Liver (tissue), 9 donors: ENCODE measurements around the gene CYP2W1. TPM values are rescaled to one million over a fixed set of nuclear protein-coding genes. Genes with fewer than 3 reads are reported as not detected.

Source experiments
- DNase-seq: peaks from one replicate; pipeline ENCODE4 v3.0.0-alpha.2; 2017; ENCODE audit warnings: low spot score
- H3K27ac ChIP-seq, 2 donors: one replicate each; pipeline ENCODE4 v1.7.0; 2013; ENCODE audit warnings: inconsistent platforms in 2 of 2, low read length in 2 of 2, control low read depth in 1 of 2, low read depth in 1 of 2, mild to moderate bottlenecking in 1 of 2
- H3K27me3 ChIP-seq, 4 donors: one replicate each; pipeline versions ENCODE4 v1.6.1 to v1.7.0; 2013; ENCODE audit warnings: low read length in 3 of 4, inconsistent platforms in 1 of 4, mild to moderate bottlenecking in 1 of 4, moderate library complexity in 1 of 4; ENCODE audit not compliant: control insufficient read depth in 4 of 4, insufficient read depth in 4 of 4
- H3K36me3 ChIP-seq, 4 donors: one replicate each; pipeline versions ENCODE4 v1.6.1 to v1.7.0; 2013; ENCODE audit warnings: low read length in 3 of 4, mild to moderate bottlenecking in 3 of 4, low read depth in 1 of 4, moderate library complexity in 1 of 4; ENCODE audit not compliant: control insufficient read depth in 4 of 4, insufficient read depth in 3 of 4
- H3K4me1 ChIP-seq, 4 donors: one replicate each; pipeline versions ENCODE4 v1.6.1 to v1.7.0; 2013; ENCODE audit warnings: low read length in 3 of 4, mild to moderate bottlenecking in 3 of 4, moderate library complexity in 1 of 4; ENCODE audit not compliant: control insufficient read depth in 4 of 4, insufficient read depth in 4 of 4
- H3K4me3 ChIP-seq, 3 donors: one replicate each; pipeline versions ENCODE4 v1.6.1 to v1.7.0; 2013; ENCODE audit warnings: low read length in 3 of 3, control low read depth in 1 of 3, low read depth in 1 of 3, mild to moderate bottlenecking in 1 of 3
- H3K9ac ChIP-seq, 2 donors: one replicate each; pipeline ENCODE4 v1.7.0; 2013; ENCODE audit warnings: low read length in 2 of 2, mild to moderate bottlenecking in 2 of 2, moderate library complexity in 2 of 2, control low read depth in 1 of 2, low read depth in 1 of 2
- H3K9me3 ChIP-seq, 4 donors: one replicate each; pipeline versions ENCODE4 v1.6.1 to v1.7.0; 2013; ENCODE audit warnings: low read length in 3 of 4; ENCODE audit not compliant: control insufficient read depth in 4 of 4
- EGR1 ChIP-seq, 2 donors: IDR thresholded peaks; 2 replicates each; pipeline ENCODE4 v1.6.1; 2016 to 2018; ENCODE audit warnings: antibody characterized with exemption in 2 of 2, low read depth in 2 of 2
- FOXA1 ChIP-seq: IDR thresholded peaks from 2 replicates; pipeline ENCODE4 v1.6.1; 2016; ENCODE audit warnings: antibody characterized with exemption
- FOXA2 ChIP-seq: IDR thresholded peaks from 2 replicates; pipeline ENCODE4 v1.6.1; 2016; ENCODE audit warnings: antibody characterized with exemption
- GABPA ChIP-seq, 2 donors: IDR thresholded peaks in 1 of 2; conservative IDR thresholded peaks in 1 of 2; 2 replicates each; pipeline ENCODE4 v1.6.1; 2016; ENCODE audit warnings: antibody characterized with exemption in 2 of 2, mild to moderate bottlenecking in 1 of 2, moderate library complexity in 1 of 2
- HNF4A ChIP-seq, 2 donors: conservative IDR thresholded peaks; 2 replicates each; pipeline ENCODE4 v1.6.1; 2016; ENCODE audit warnings: antibody characterized with exemption in 2 of 2, mild to moderate bottlenecking in 2 of 2
- HNF4G ChIP-seq: IDR thresholded peaks from 2 replicates; pipeline ENCODE4 v1.6.1; 2016; ENCODE audit warnings: antibody characterized with exemption
- JUND ChIP-seq, 2 donors: IDR thresholded peaks; 2 replicates each; pipeline ENCODE4 v1.6.1; 2016; ENCODE audit warnings: antibody characterized with exemption in 2 of 2
- NR2F2 ChIP-seq: IDR thresholded peaks from 2 replicates; pipeline ENCODE4 v1.6.1; 2016; ENCODE audit warnings: antibody characterized with exemption
- RAD21 ChIP-seq, 2 donors: IDR thresholded peaks; 2 replicates each; pipeline ENCODE4 v1.6.1; 2016; ENCODE audit warnings: antibody characterized with exemption in 2 of 2, mild to moderate bottlenecking in 2 of 2
- RXRA ChIP-seq, 2 donors: IDR thresholded peaks; 2 replicates each; pipeline ENCODE4 v1.6.1; 2017 to 2018; ENCODE audit warnings: antibody characterized with exemption in 2 of 2, mild to moderate bottlenecking in 1 of 2
- SP1 ChIP-seq: IDR thresholded peaks from 2 replicates; pipeline ENCODE4 v1.6.1; 2018; ENCODE audit warnings: antibody characterized with exemption, mild to moderate bottlenecking
- TAF1 ChIP-seq: conservative IDR thresholded peaks from 2 replicates; pipeline ENCODE4 v1.6.1; 2016; ENCODE audit warnings: antibody characterized with exemption, mild to moderate bottlenecking
- YY1 ChIP-seq: IDR thresholded peaks from 2 replicates; pipeline ENCODE4 v1.6.1; 2016; ENCODE audit warnings: antibody characterized with exemption, mild to moderate bottlenecking
- WGBS: extraction: QIAGEN DNeasy Blood & Tissue Kit; methylation state at CpG from one replicate; pipeline ENCODE4 v1.1.7; 2013; 5-methylcytosine and 5-hydroxymethylcytosine counted together
- polyA plus RNA-seq, 2 donors: library from polyadenylated mRNA; stranded (reverse) in 1 of 2; unstranded in 1 of 2; fragments of 200-250 nt in 1 of 2; fragments of >200 nt in 1 of 2; fragmentation: Nextera tagmentation in 1 of 2; extraction: Ambion mirVana in 1 of 2; gene quantifications; one replicate each; pipeline versions ENCODE4 v1.2.1 to v1.2.3, GENCODE V29; 2013 to 2015
- total RNA-seq, 2 donors: library from RNA; depleted of rRNA; stranded (reverse); fragments of >200 nt; gene quantifications; one replicate each; pipeline ENCODE4 v1.2.3, GENCODE V29; 2014
- TF ChIP-seq, protein P1 (sequence below): IDR thresholded peaks from 2 replicates; pipeline ENCODE4 v1.6.1; 2016; ENCODE audit warnings: antibody characterized with exemption
- TF ChIP-seq, protein P2 (sequence below): fragments of 150-350 bp; IDR thresholded peaks from 2 replicates; pipeline ENCODE4 v1.5.1; 2017; ENCODE audit warnings: improper control_type of control experiment, low read depth, low read length; ENCODE audit not compliant: missing input control
- TF ChIP-seq, protein P3 (sequence below): IDR thresholded peaks from 2 replicates; pipeline ENCODE4 v1.6.1; 2016; ENCODE audit warnings: antibody characterized with exemption, mild to moderate bottlenecking
- TF ChIP-seq, protein P4 (sequence below): IDR thresholded peaks from 2 replicates; pipeline ENCODE4 v1.6.1; 2016; ENCODE audit warnings: antibody characterized with exemption
- TF ChIP-seq, protein P5 (sequence below): IDR thresholded peaks from 2 replicates; pipeline ENCODE4 v1.6.1; 2016; ENCODE audit warnings: antibody characterized with exemption
- donor health status: healthy.
- donor health status: healthy.
- donor health status: healthy.
- donor health status: healthy.
- donor health status: healthy.

Gene CYP2W1
- total and polyA plus RNA-seq, 4 donors = 0.28 TPM; not detected in 3

DNA sequence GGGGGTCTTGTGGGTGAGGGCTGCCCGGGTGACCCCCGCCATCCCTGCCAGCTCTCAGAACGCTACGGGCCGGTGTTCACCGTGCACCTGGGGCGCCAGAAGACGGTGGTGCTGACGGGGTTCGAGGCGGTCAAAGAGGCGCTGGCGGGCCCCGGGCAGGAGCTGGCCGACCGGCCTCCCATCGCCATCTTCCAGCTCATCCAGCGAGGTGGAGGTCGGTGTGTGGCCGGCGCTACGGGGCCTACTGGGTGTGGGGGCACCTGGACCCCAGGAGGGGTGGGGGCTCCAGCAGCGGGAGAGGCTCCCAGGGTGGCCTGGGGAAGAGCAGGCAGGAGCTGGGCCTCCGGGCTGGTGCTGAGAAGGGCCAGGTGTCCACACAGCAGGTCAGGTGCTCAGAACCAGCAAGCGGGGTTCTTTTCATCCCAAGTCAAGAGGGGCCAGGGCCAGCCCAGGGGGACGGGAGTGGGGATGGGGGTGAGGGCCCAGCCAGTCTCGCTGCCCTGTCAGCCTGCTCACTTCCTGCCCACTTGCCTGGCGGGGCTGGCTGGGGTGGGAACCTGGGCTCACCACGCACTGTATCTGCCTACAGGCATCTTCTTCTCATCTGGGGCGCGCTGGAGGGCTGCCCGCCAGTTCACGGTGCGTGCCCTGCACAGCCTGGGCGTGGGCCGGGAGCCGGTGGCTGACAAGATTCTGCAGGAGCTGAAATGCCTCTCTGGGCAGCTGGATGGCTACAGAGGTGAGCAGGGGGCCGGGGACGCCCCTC, 1.6 kb downstream of the CYP2W1 start (continued):
- TF ChIP-seq YY1 (no peak), RAD21 (IDR thresholded peaks at IDR 0.05) (no peak), EGR1 (IDR thresholded peaks at IDR 0.05; ENCODE audit: low read depth in 2 of 2) (no peak), HNF4G (no peak), GABPA (IDR thresholded peaks at IDR 0.05 in 1 of 2, conservative IDR thresholded peaks at IDR 0.05 in 1 of 2) (no peak), TAF1 (no peak), SP1 (no peak), JUND (IDR thresholded peaks at IDR 0.05) (no peak), HNF4A (conservative IDR thresholded peaks at IDR 0.05) (no peak)
- TF ChIP-seq, protein P1, sequence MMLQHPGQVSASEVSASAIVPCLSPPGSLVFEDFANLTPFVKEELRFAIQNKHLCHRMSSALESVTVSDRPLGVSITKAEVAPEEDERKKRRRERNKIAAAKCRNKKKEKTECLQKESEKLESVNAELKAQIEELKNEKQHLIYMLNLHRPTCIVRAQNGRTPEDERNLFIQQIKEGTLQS = no peak

DNA sequence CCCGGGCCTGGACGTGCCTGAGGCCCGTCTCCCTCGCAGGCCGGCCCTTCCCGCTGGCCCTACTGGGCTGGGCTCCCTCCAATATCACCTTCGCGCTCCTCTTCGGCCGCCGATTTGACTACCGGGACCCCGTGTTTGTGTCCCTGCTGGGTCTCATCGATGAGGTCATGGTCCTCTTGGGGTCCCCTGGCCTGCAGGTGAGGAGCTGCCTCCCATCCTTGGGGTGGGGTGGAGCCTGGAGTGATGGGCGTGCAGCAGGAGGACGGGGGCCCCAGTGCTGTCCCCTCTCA, 2.1 kb downstream of the CYP2W1 start:
- Histone ChIP-seq H3K9me3 (no peaks in the 10 kb centered on the region), H3K36me3 (no peaks in the 10 kb centered on the region), H3K27ac (no peak overlapping the region), H3K27me3 (no peaks in the 10 kb centered on the region), H3K9ac (no peak overlapping the region), H3K4me1 (no peaks in the 10 kb centered on the region), H3K4me3 (no peak overlapping the region)
- DNase-seq = no peak
- TF ChIP-seq, protein P1 = no peak
- no peak for TF ChIP-seq SP1
- TF ChIP-seq YY1 = no peak
- TF ChIP-seq, protein P2, sequence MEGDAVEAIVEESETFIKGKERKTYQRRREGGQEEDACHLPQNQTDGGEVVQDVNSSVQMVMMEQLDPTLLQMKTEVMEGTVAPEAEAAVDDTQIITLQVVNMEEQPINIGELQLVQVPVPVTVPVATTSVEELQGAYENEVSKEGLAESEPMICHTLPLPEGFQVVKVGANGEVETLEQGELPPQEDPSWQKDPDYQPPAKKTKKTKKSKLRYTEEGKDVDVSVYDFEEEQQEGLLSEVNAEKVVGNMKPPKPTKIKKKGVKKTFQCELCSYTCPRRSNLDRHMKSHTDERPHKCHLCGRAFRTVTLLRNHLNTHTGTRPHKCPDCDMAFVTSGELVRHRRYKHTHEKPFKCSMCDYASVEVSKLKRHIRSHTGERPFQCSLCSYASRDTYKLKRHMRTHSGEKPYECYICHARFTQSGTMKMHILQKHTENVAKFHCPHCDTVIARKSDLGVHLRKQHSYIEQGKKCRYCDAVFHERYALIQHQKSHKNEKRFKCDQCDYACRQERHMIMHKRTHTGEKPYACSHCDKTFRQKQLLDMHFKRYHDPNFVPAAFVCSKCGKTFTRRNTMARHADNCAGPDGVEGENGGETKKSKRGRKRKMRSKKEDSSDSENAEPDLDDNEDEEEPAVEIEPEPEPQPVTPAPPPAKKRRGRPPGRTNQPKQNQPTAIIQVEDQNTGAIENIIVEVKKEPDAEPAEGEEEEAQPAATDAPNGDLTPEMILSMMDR = no peak
- no peak for TF ChIP-seq EGR1 (IDR thresholded peaks at IDR 0.05; ENCODE audit: low read depth in 2 of 2)
- no peak for TF ChIP-seq HNF4G
- no peak for TF ChIP-seq HNF4A (conservative IDR thresholded peaks at IDR 0.05)
- no peak for TF ChIP-seq TAF1
- TF ChIP-seq GABPA (IDR thresholded peaks at IDR 0.05 in 1 of 2, conservative IDR thresholded peaks at IDR 0.05 in 1 of 2) = no peak
- TF ChIP-seq, protein P3, sequence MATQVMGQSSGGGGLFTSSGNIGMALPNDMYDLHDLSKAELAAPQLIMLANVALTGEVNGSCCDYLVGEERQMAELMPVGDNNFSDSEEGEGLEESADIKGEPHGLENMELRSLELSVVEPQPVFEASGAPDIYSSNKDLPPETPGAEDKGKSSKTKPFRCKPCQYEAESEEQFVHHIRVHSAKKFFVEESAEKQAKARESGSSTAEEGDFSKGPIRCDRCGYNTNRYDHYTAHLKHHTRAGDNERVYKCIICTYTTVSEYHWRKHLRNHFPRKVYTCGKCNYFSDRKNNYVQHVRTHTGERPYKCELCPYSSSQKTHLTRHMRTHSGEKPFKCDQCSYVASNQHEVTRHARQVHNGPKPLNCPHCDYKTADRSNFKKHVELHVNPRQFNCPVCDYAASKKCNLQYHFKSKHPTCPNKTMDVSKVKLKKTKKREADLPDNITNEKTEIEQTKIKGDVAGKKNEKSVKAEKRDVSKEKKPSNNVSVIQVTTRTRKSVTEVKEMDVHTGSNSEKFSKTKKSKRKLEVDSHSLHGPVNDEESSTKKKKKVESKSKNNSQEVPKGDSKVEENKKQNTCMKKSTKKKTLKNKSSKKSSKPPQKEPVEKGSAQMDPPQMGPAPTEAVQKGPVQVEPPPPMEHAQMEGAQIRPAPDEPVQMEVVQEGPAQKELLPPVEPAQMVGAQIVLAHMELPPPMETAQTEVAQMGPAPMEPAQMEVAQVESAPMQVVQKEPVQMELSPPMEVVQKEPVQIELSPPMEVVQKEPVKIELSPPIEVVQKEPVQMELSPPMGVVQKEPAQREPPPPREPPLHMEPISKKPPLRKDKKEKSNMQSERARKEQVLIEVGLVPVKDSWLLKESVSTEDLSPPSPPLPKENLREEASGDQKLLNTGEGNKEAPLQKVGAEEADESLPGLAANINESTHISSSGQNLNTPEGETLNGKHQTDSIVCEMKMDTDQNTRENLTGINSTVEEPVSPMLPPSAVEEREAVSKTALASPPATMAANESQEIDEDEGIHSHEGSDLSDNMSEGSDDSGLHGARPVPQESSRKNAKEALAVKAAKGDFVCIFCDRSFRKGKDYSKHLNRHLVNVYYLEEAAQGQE = no peak
- no peak for TF ChIP-seq FOXA1
- no peak for TF ChIP-seq RAD21 (IDR thresholded peaks at IDR 0.05)
- TF ChIP-seq, protein P4, sequence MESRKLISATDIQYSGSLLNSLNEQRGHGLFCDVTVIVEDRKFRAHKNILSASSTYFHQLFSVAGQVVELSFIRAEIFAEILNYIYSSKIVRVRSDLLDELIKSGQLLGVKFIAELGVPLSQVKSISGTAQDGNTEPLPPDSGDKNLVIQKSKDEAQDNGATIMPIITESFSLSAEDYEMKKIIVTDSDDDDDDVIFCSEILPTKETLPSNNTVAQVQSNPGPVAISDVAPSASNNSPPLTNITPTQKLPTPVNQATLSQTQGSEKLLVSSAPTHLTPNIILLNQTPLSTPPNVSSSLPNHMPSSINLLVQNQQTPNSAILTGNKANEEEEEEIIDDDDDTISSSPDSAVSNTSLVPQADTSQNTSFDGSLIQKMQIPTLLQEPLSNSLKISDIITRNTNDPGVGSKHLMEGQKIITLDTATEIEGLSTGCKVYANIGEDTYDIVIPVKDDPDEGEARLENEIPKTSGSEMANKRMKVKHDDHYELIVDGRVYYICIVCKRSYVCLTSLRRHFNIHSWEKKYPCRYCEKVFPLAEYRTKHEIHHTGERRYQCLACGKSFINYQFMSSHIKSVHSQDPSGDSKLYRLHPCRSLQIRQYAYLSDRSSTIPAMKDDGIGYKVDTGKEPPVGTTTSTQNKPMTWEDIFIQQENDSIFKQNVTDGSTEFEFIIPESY = no peak
- TF ChIP-seq, protein P5, sequence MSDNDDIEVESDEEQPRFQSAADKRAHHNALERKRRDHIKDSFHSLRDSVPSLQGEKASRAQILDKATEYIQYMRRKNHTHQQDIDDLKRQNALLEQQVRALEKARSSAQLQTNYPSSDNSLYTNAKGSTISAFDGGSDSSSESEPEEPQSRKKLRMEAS = no peak
- TF ChIP-seq RXRA (IDR thresholded peaks at IDR 0.05) = no peak
- TF ChIP-seq NR2F2 = no peak
- TF ChIP-seq FOXA2 = no peak
- no peak for TF ChIP-seq JUND (IDR thresholded peaks at IDR 0.05)
- WGBS = 80% methylated on average over 16 of the region's 16 CpGs
